HEK293 (cell line): Measurements from ENCODE around the gene ABCA2.

Source experiments
- CTCF ChIA-PET: fragments of 350-600 bp; formaldehyde crosslinking; extraction: SDS; loops from one replicate; lab custom pipeline; 2021; ENCODE audit warnings: antibody characterized with exemption; lab: Yijun Ruan, JAX
- POLR2A ChIA-PET: fragments of 300-600 bp; formaldehyde crosslinking; extraction: SDS; loops from one replicate; lab custom pipeline; 2020; ENCODE audit warnings: antibody characterized with exemption, inconsistent platforms; lab: Yijun Ruan, JAX
- H3K27ac ChIP-seq: fragments of 200-500 bp; sonication (Bioruptor generic); 2 replicates; pipeline ENCODE4 v1.5.1; 2014; ENCODE audit warnings: low read depth, low read length, control low read depth, inconsistent platforms; ENCODE audit errors: extremely low read depth
- H3K36me3 ChIP-seq, 2 experiments: fragments of 200-500 bp in 1 of 2; sonication (Bioruptor generic) in 1 of 2; 1 replicate in 1 of 2; 2 replicates in 1 of 2; pipeline ENCODE4 v1.5.1; 2014 to 2017; ENCODE audit warnings: inconsistent platforms in 2 of 2, low read length in 2 of 2; ENCODE audit not compliant: control insufficient read depth in 2 of 2, insufficient read depth in 1 of 2
- H3K4me1 ChIP-seq: fragments of 200-500 bp; sonication (Bioruptor generic); 2 replicates; pipeline ENCODE4 v1.5.1; 2014; ENCODE audit warnings: mild to moderate bottlenecking, low read length, inconsistent platforms; ENCODE audit not compliant: control insufficient read depth, insufficient read depth
- H3K4me3 ChIP-seq: 2 replicates; pipeline ENCODE4 v1.5.1; 2011; ENCODE audit warnings: low read depth, mild to moderate bottlenecking, control low read depth, low read length, moderate library complexity
- H3K9me3 ChIP-seq: fragments of 200-500 bp; sonication (Bioruptor generic); 2 replicates; pipeline ENCODE4 v1.5.1; 2014; ENCODE audit warnings: low read depth, low read length, inconsistent platforms; ENCODE audit not compliant: control insufficient read depth, insufficient read depth
- BCL11A ChIP-seq: fragments of 450-650 bp; formaldehyde crosslinking; IDR thresholded peaks from 2 replicates; pipeline ENCODE4 v1.5.1; 2016; ENCODE audit warnings: low read depth, missing biosample characterization, missing genetic modification characterization
- GLI2 ChIP-seq: fragments of 450-650 bp; formaldehyde crosslinking; IDR thresholded peaks from 2 replicates; pipeline ENCODE4; 2017; ENCODE audit warnings: missing biosample characterization, missing genetic modification characterization, low read depth, borderline replicate concordance
- GLIS2 ChIP-seq: fragments of 450-650 bp; formaldehyde crosslinking; IDR thresholded peaks from 2 replicates; pipeline ENCODE4 v1.5.1; 2016; ENCODE audit warnings: missing biosample characterization, missing genetic modification characterization
- IKZF3 ChIP-seq: fragments of 450-650 bp; IDR thresholded peaks from 2 replicates; pipeline ENCODE4 v1.5.0; 2018; ENCODE audit warnings: missing biosample characterization, mild to moderate bottlenecking, missing genetic modification characterization, moderate library complexity
- KLF16 ChIP-seq: fragments of 450-650 bp; formaldehyde crosslinking; IDR thresholded peaks from 2 replicates; pipeline ENCODE4 v1.5.1; 2017; ENCODE audit warnings: missing biosample characterization, missing genetic modification characterization
- KLF8 ChIP-seq: fragments of 450-650 bp; formaldehyde crosslinking; IDR thresholded peaks from 2 replicates; pipeline ENCODE4 v1.5.1; 2016; ENCODE audit warnings: missing biosample characterization, missing genetic modification characterization
- MYNN ChIP-seq: fragments of 450-650 bp; formaldehyde crosslinking; IDR thresholded peaks from 2 replicates; pipeline ENCODE4 v1.5.1; 2016; ENCODE audit warnings: missing biosample characterization, missing genetic modification characterization, borderline replicate concordance
- MZF1 ChIP-seq: fragments of 450-650 bp; formaldehyde crosslinking; IDR thresholded peaks from 2 replicates; pipeline ENCODE4 v1.5.1; 2017; ENCODE audit warnings: missing biosample characterization, missing genetic modification characterization, borderline replicate concordance
- OVOL3 ChIP-seq: fragments of 450-650 bp; formaldehyde crosslinking; IDR thresholded peaks from 2 replicates; pipeline ENCODE4 v1.5.1; 2016; ENCODE audit warnings: missing biosample characterization, missing genetic modification characterization
- SP7 ChIP-seq: fragments of 450-650 bp; formaldehyde crosslinking; IDR thresholded peaks from 2 replicates; pipeline ENCODE4 v1.5.1; 2016; ENCODE audit warnings: missing biosample characterization, missing genetic modification characterization
- TRIM28 ChIP-seq: IDR thresholded peaks from 2 replicates; pipeline ENCODE4 v1.6.1; 2011; ENCODE audit warnings: low read length, control low read depth, borderline replicate concordance
- ZBTB20 ChIP-seq: fragments of 450-650 bp; formaldehyde crosslinking; IDR thresholded peaks from 2 replicates; pipeline ENCODE4 v1.5.1; 2016; ENCODE audit warnings: missing biosample characterization, missing genetic modification characterization
- ZFHX2 ChIP-seq: fragments of 450-650 bp; formaldehyde crosslinking; conservative IDR thresholded peaks from 2 replicates; pipeline ENCODE4 v1.5.1; 2016; ENCODE audit warnings: missing biosample characterization, missing genetic modification characterization
- ZIC2 ChIP-seq: fragments of 450-650 bp; formaldehyde crosslinking; IDR thresholded peaks from 2 replicates; pipeline ENCODE4 v1.5.1; 2016; ENCODE audit warnings: missing biosample characterization, missing genetic modification characterization
- ZNF146 ChIP-seq: fragments of 450-650 bp; formaldehyde crosslinking; IDR thresholded peaks from 2 replicates; pipeline ENCODE4 v1.5.1; 2016; ENCODE audit warnings: missing biosample characterization, missing genetic modification characterization
- ZNF16 ChIP-seq: fragments of 450-650 bp; formaldehyde crosslinking; IDR thresholded peaks from 2 replicates; pipeline ENCODE4 v1.5.1; 2016; ENCODE audit warnings: low read depth, missing biosample characterization, missing genetic modification characterization
- ZNF211 ChIP-seq: fragments of 450-650 bp; formaldehyde crosslinking; IDR thresholded peaks from 2 replicates; pipeline ENCODE4 v1.5.1; 2016; ENCODE audit warnings: low read depth, missing biosample characterization, missing genetic modification characterization
- ZNF292 ChIP-seq: fragments of 450-650 bp; formaldehyde crosslinking; IDR thresholded peaks from 2 replicates; pipeline ENCODE4 v1.5.1; 2016; ENCODE audit warnings: low read depth, missing biosample characterization, missing genetic modification characterization, borderline replicate concordance
- ZNF341 ChIP-seq: fragments of 450-650 bp; formaldehyde crosslinking; IDR thresholded peaks from 2 replicates; pipeline ENCODE4; 2016; ENCODE audit warnings: low read depth, missing biosample characterization, missing genetic modification characterization
- ZNF426 ChIP-seq: fragments of 450-650 bp; formaldehyde crosslinking; IDR thresholded peaks from 2 replicates; pipeline ENCODE4 v1.5.1; 2017; ENCODE audit warnings: missing biosample characterization, missing genetic modification characterization, mild to moderate bottlenecking, inconsistent platforms, moderate library complexity
- ZNF473 ChIP-seq: fragments of 450-650 bp; formaldehyde crosslinking; IDR thresholded peaks from 2 replicates; pipeline ENCODE4 v1.5.1; 2017; ENCODE audit warnings: missing biosample characterization, missing genetic modification characterization
- ZNF510 ChIP-seq: fragments of 450-650 bp; formaldehyde crosslinking; IDR thresholded peaks from 2 replicates; pipeline ENCODE4 v1.5.1; 2018; ENCODE audit warnings: mild to moderate bottlenecking, missing genetic modification characterization, missing biosample characterization; ENCODE audit not compliant: insufficient replicate concordance
- ZNF558 ChIP-seq: fragments of 450-650 bp; formaldehyde crosslinking; IDR thresholded peaks from 2 replicates; pipeline ENCODE4 v1.5.1; 2016; ENCODE audit warnings: missing biosample characterization, missing genetic modification characterization
- ZNF561 ChIP-seq: fragments of 450-650 bp; IDR thresholded peaks from 2 replicates; pipeline ENCODE4 v1.5.1; 2018; ENCODE audit warnings: missing biosample characterization, missing genetic modification characterization, borderline replicate concordance
- ZNF785 ChIP-seq: fragments of 450-650 bp; formaldehyde crosslinking; IDR thresholded peaks from 2 replicates; pipeline ENCODE4 v1.5.1; 2016; ENCODE audit warnings: missing biosample characterization, missing genetic modification characterization
- ZSCAN23 ChIP-seq: fragments of 450-650 bp; formaldehyde crosslinking; IDR thresholded peaks from 2 replicates; pipeline ENCODE4 v1.5.1; 2016; ENCODE audit warnings: missing biosample characterization, missing genetic modification characterization
- TF ChIP-seq, protein P1 (sequence below): fragments of 450-650 bp; formaldehyde crosslinking; optimal IDR thresholded peaks from 2 replicates; pipeline ENCODE3; 2016; ENCODE audit warnings: missing biosample characterization, mild to moderate bottlenecking, missing genetic modification characterization
- TF ChIP-seq, protein P2 (sequence below): fragments of 450-650 bp; formaldehyde crosslinking; IDR thresholded peaks from 2 replicates; pipeline ENCODE4 v1.5.1; 2017; ENCODE audit warnings: missing biosample characterization, missing genetic modification characterization
- TF ChIP-seq, protein P3 (sequence below): fragments of 450-650 bp; formaldehyde crosslinking; IDR thresholded peaks from 2 replicates; pipeline ENCODE4 v1.5.1; 2017; ENCODE audit warnings: missing biosample characterization, missing genetic modification characterization
- TF ChIP-seq, protein P4 (sequence below): fragments of 450-650 bp; formaldehyde crosslinking; IDR thresholded peaks from 2 replicates; pipeline ENCODE4 v1.5.1; 2016; ENCODE audit warnings: missing biosample characterization, missing genetic modification characterization

Gene ABCA2

DNA sequence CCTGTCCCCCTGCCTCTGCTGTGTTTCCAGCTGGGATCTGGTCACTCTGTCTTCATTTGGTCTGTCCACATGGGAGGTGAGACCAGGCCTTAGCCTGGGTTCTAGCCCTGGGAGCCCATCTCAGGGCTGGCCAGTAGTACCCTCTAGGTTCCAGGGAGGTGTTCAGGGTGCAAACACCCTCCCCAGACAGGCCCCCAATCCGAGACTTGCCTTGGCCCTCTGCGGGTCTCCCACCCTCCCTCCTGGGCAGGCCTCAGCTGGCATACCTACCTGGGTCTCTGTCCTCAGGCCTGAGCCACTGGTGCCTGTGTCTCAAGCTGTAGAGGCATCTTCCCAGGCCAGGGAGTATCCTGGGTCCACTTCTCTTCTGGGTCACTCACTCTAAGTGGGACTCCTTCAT is 43.2 kb upstream of the ABCA2 start:
- Histone ChIP-seq H3K4me3 (no peak overlapping the region), H3K27ac (peak overlapping the region; percentile 57), H3K9me3 (no peaks in the 10 kb centered on the region), H3K4me1 (peaks cover 10% of the 10 kb centered on the region; the same call in 1 of the 2 replicates), H3K36me3 (peaks cover 0 to 3% of the 10 kb centered on the region in 2 experiments; a peak in 1 of 3 replicates)
- ChIA-PET POLR2A (interaction anchor here (0.6 to 9.1 kb wide), 10 partner anchors 12 to 355 kb away, joined by 3 to 137 read pairs (median 5); partner anchors contain the start of genes MAN1B1, TPRN and TUBB4B), CTCF (interaction anchor here (0.6 to 11.3 kb wide), 13 partner anchors 13 to 334 kb away, joined by 3 to 237 read pairs (median 6); partner anchors contain the start of genes ABCA2, CYSRT1, ENTPD2 and MAN1B1)
- no peak for TF ChIP-seq ZIC2 (tag by site-specific recombination)
- TF ChIP-seq MZF1: no peak
- TF ChIP-seq ZNF292 (tag by site-specific recombination): no peak
- no peak for TF ChIP-seq ZBTB20 (tag by site-specific recombination)
- TF ChIP-seq, protein P1, sequence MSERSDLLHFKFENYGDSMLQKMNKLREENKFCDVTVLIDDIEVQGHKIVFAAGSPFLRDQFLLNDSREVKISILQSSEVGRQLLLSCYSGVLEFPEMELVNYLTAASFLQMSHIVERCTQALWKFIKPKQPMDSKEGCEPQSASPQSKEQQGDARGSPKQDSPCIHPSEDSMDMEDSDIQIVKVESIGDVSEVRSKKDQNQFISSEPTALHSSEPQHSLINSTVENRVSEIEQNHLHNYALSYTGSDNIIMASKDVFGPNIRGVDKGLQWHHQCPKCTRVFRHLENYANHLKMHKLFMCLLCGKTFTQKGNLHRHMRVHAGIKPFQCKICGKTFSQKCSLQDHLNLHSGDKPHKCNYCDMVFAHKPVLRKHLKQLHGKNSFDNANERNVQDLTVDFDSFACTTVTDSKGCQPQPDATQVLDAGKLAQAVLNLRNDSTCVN (tag by site-specific recombination): no peak
- no peak for TF ChIP-seq ZNF426 (tag by site-specific recombination)
- no peak for TF ChIP-seq ZNF16
- TF ChIP-seq, protein P2, sequence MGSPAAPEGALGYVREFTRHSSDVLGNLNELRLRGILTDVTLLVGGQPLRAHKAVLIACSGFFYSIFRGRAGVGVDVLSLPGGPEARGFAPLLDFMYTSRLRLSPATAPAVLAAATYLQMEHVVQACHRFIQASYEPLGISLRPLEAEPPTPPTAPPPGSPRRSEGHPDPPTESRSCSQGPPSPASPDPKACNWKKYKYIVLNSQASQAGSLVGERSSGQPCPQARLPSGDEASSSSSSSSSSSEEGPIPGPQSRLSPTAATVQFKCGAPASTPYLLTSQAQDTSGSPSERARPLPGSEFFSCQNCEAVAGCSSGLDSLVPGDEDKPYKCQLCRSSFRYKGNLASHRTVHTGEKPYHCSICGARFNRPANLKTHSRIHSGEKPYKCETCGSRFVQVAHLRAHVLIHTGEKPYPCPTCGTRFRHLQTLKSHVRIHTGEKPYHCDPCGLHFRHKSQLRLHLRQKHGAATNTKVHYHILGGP (tag by site-specific recombination): no peak
- no peak for TF ChIP-seq KLF16 (tag by site-specific recombination)

DNA sequence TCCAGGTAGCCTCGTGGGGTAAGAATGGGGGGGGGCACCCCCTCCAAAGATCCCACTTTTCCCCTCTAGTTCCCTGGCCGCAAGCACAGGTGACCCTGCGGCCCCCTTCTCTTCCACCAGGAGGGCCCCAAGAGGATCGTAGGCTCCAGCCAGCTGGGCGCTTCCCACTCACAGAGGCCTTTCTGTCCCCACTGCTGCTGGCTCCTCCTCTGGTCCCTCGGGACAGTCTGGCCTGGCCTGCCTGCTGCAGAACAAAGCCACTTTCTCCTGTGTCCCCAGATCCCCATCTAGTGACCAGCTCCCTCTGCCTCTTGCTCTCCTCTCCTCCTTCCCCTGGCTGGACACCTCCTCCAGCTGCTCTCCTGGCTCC is 42.9 kb upstream of the ABCA2 start:
- Histone ChIP-seq H3K4me3 (peak overlapping the region; percentile 16), H3K9me3 (no peaks in the 10 kb centered on the region), H3K27ac (peak overlapping the region; percentile 57), H3K4me1 (peaks cover 10% of the 10 kb centered on the region; the same call in 1 of the 2 replicates), H3K36me3 (peaks cover 0 to 4% of the 10 kb centered on the region in 2 experiments; a peak in 1 of 3 replicates)
- ChIA-PET CTCF (interaction anchor here (0.6 to 11.3 kb wide), 12 partner anchors 13 to 334 kb away, joined by 3 to 237 read pairs (median 6); partner anchors contain the start of genes ABCA2, CYSRT1, ENTPD2 and MAN1B1), POLR2A (interaction anchor here (0.6 to 9.1 kb wide), 25 partner anchors 11 to 355 kb away, joined by 3 to 137 read pairs (median 4); partner anchors contain the start of genes ENTPD2, MAN1B1, NPDC1 and NRARP)
- TF ChIP-seq, protein P3, sequence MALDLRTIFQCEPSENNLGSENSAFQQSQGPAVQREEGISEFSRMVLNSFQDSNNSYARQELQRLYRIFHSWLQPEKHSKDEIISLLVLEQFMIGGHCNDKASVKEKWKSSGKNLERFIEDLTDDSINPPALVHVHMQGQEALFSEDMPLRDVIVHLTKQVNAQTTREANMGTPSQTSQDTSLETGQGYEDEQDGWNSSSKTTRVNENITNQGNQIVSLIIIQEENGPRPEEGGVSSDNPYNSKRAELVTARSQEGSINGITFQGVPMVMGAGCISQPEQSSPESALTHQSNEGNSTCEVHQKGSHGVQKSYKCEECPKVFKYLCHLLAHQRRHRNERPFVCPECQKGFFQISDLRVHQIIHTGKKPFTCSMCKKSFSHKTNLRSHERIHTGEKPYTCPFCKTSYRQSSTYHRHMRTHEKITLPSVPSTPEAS (tag by site-specific recombination): no peak
- TF ChIP-seq GLI2 (no peak), ZFHX2 (tag by site-specific recombination) (peak; percentile 37; the same call in 1 of the 2 replicates), ZNF341 (tag by site-specific recombination) (no peak), ZNF211 (tag by site-specific recombination) (no peak), ZNF558 (no peak), MYNN (tag by site-specific recombination) (no peak), SP7 (tag by site-specific recombination) (0 out of 2 replicates have a peak, but pooled peaks have one; percentile 7), OVOL3 (tag by site-specific recombination) (0 out of 2 replicates have a peak, but pooled peaks have one; percentile 22), ZNF785 (tag by site-specific recombination) (no peak), ZNF561 (tag by site-specific recombination) (peak; percentile 23; the same call in 1 of the 2 replicates), ZNF426 (tag by site-specific recombination) (no peak), KLF8 (peak; percentile 9; the same call in 1 of the 2 replicates), GLIS2 (peak; percentile 80), ZSCAN23 (tag by site-specific recombination) (peak; percentile 15; the same call in 1 of the 2 replicates), IKZF3 (tag by site-specific recombination) (0 out of 2 replicates have a peak, but pooled peaks have one; percentile 9), TRIM28 (no peak), ZNF146 (no peak), ZNF473 (tag by site-specific recombination) (no peak), BCL11A (tag by site-specific recombination) (no peak), ZNF510 (no peak)
- TF ChIP-seq, protein P4, sequence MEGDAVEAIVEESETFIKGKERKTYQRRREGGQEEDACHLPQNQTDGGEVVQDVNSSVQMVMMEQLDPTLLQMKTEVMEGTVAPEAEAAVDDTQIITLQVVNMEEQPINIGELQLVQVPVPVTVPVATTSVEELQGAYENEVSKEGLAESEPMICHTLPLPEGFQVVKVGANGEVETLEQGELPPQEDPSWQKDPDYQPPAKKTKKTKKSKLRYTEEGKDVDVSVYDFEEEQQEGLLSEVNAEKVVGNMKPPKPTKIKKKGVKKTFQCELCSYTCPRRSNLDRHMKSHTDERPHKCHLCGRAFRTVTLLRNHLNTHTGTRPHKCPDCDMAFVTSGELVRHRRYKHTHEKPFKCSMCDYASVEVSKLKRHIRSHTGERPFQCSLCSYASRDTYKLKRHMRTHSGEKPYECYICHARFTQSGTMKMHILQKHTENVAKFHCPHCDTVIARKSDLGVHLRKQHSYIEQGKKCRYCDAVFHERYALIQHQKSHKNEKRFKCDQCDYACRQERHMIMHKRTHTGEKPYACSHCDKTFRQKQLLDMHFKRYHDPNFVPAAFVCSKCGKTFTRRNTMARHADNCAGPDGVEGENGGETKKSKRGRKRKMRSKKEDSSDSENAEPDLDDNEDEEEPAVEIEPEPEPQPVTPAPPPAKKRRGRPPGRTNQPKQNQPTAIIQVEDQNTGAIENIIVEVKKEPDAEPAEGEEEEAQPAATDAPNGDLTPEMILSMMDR (tag by site-specific recombination): peak; percentile 16; the same call in 1 of the 2 replicates
